GM12873 (cell line): ENCODE results near the gene DPP10.

Experiments
- TF ChIP-seq, protein P1 (sequence below): IDR thresholded peaks from 2 replicates; pipeline ENCODE4 v1.5.1; 2012; ENCODE audit warnings: low read depth, mild to moderate bottlenecking, moderate library complexity, low read length, control low read depth; ENCODE audit not compliant: insufficient read depth; ENCODE audit errors: missing control alignments

The DPP10 gene

DNA sequence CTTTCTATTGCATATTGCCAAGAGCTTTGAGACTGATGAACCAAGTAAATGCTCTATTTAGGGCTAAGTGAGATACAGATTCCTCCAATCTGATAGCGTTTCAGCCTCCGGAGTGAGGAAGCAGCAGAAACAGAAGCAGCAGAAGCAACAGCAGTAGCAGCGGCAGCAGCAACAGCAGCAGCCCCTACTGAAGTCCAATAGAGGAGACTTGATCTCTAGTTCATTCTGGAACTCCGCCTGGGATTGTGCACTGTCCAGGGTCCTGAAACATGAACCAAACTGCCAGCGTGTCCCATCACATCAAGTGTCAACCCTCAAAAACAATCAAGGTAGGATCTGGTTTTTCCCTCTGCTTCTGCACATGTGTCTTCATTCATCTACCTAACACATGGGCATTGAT lies at the start of gene DPP10:
TSS of gene DPP10 (plus strand) at position 132 of the 400 bp plus-strand sequence.
- TF ChIP-seq, protein P1, sequence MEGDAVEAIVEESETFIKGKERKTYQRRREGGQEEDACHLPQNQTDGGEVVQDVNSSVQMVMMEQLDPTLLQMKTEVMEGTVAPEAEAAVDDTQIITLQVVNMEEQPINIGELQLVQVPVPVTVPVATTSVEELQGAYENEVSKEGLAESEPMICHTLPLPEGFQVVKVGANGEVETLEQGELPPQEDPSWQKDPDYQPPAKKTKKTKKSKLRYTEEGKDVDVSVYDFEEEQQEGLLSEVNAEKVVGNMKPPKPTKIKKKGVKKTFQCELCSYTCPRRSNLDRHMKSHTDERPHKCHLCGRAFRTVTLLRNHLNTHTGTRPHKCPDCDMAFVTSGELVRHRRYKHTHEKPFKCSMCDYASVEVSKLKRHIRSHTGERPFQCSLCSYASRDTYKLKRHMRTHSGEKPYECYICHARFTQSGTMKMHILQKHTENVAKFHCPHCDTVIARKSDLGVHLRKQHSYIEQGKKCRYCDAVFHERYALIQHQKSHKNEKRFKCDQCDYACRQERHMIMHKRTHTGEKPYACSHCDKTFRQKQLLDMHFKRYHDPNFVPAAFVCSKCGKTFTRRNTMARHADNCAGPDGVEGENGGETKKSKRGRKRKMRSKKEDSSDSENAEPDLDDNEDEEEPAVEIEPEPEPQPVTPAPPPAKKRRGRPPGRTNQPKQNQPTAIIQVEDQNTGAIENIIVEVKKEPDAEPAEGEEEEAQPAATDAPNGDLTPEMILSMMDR = no peak

DNA sequence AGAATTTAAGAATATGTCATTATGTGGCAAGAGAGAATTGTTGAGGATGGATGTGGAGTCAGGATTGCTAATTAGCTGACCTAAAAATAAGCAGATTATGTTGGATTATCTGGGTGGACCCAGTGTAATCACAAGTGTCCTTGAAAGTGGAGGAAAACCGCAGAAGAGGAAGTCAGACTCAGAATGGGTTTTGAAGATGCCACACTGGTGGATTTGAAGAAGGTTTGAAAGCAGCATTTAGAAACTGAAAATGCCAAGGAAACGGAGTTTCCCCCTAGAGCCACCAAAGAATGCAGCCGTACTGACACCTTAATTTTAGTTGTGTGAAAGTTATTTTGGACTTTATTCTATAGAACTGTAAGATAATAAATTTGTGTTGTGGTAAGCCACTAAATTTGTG lies 41.6 kb upstream of the DPP10 start:
- TF ChIP-seq, protein P1 = no peak

DNA sequence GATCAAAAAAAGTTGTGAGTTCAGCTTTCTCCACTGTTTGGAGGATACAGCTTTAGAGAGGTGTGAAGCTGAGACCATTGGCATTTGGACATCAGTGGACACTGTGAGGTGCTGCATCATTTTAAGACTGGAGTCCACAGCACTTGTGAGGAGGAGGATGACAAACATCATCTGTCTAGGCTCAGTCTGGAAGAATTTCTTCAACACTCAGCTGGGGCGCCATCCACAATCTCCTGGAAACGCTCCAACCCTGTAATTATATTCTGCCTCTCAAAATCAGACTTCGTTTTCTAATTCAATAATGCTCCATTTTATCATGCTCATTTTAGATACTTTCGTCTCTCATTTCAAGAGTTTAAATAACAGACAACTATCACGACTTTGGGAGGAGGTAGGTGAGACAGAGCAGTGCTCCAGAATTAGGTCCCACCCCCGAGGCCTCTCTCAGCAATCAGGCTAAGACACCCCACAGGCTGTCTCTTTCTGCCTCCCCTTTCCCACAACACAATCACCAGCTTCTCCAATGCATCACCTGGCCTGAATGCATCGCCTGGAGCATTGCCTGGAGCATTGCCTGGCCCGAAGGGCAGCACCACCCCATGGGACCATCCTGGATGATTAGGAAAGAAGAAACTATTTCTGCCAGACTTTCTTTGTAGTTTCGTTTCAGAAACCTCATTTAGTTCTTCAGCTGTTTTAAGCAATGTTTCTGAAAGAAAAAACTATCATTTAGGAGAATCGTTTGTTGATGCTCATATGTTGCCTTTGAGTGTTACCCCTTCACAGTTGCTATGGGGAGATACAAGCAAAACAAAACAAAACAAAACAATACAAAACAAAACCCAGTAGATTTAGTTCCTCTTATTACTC lies 37.0 kb upstream of the DPP10 start:
- TF ChIP-seq, protein P1 = no peak

DNA sequence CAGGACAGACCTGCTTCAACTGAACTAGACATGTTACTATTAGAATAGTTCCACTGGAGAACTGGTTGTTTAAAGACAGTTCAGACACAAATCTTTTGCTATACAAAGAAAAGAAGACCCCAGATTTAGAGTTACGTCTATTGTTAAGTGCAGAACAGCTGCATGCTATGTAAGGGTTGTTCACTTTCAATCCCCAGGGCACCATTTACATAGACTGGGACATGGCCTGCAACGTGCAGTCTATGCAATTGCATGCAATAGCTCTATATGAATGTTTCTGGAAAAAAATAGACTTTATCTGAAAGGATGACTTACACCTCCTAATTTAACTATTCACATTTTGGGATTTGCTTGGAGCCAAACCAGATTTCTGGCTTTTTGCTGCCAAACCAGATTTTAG lies 36.1 kb upstream of the DPP10 start:
- TF ChIP-seq, protein P1 = no peak

DNA sequence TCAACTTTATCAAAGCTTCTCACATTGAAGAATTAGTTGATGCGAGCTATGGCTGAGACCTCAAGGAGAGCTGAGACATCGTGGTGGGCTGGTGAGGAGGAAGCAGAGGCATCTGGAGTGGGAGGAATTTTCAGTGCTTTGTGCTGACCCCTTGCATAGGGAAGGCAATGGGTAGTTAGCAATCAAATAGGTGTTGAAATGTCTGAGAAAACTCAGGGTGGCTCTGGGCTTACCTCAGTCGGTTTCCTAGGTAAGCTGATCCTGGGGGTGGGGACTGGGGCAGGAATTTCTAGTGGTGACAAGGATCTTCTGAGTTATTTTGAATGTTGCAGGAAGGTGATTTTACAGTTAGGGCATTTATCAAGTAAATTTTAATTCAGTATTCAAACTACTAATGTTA lies 20.7 kb upstream of the DPP10 start:
- TF ChIP-seq, protein P1 = no peak

DNA sequence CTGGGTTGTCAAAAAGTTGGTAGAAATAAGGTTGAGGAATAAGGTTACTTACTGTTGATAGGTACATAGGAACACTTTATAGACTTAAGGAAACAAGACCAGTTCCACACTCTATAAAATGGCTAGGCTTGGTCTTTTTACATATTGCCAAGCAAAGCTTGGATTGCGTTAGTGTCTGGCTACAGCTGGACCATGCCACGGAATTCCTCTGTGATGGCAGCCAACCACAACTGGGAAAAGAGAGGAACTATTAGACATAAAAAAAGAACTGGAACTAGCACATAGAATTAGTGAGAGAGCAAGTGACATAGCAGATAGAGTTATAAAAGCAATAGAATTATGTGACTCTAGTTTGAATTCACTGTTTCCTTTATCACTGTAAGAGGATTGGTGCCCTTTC lies 17.7 kb upstream of the DPP10 start:
- TF ChIP-seq, protein P1 = no peak

DNA sequence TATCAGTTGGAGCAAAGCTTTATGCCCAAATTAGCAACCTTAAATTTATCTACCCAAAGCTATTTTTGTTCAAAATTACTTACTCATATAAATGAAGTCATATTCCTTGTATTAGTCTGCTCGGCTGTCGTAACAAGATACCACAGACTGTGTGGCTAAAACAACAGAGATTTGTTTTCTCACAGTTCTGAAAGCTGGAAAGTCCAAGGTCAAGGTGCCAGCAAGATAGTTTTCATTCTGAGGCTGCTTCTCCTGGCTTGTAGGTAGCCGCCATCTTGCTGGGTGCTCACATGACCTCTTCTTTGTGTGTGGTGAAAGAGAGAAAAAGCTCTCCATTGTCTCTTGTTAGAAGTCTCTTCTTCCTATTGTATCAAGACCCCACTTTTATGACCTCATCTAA lies 15.7 kb upstream of the DPP10 start:
- TF ChIP-seq, protein P1 = no peak
